ENCODE data around the gene KRTAP3-1.
A peak's percentile ranks its signal among the peaks of the same experiment; 100 is the strongest.

KRTAP3-1 gene

DNA sequence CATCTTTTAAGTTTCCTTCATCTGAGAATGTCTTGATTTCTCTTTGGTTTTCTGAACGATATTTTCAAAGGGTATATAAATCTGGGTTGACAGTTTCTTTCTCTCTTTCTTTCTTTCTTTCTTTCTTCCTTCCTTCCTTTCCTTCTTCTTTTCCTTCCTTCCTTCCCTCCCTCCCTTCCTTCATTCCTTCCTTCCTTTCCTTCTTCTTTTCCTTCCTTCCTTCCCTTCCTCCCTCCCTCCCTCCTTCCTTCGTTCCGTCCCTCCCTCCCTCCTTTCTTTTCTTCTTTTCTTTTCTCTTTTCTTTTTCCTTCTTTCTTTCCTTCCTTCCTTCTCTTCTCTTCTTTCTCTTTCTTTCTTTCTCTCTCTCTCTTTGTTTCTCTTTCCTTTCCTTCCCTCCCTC lies 34.6 kb downstream of the KRTAP3-1 start:
- DNase-seq: no peak

DNA sequence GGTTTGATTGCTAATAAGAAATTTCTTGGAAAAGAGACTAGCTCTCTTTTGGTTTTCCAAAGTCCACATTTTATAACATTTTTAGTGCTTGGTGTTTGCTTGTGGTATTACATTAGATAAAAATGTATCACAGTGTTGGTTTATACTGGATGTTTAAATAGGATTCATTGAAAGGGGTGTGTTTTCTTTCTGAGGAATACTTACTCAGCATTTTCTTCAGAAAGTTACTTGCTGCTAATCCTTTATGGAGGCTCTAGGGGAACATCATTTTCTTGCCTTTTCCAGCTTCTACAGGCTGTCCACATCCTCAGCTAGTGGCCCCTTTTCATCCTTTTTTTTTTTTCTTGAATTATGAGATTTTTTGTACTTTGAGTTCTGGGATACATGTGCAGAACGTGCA lies 41.3 kb downstream of the KRTAP3-1 start:
- no peak for DNase-seq

DNA sequence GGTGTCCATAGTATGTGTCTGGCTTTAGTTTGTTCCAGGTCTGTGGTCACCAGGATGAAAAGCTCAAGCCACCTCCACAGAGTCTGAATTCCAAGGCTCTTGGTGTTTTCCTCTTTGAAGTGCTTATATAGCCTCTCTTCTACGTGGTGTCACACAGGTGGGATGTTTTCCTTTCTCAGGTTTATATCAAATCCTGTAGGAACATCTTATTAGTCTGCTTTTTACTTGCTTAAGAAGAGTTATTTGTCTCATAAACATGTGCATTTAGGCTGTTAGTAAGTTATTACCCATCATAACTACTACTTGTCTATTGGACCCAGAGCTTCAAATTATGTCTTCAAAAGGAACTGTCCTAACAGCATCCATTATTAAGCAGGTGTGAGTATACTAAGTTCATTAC lies 42.1 kb downstream of the KRTAP3-1 start, which contains the start of gene KRT39:
Gene KRT39 (minus strand): TSS at position 101 of the 400 bp plus-strand sequence. CDS start 92 bp downstream, at position 9.
- no peak for DNase-seq

DNA sequence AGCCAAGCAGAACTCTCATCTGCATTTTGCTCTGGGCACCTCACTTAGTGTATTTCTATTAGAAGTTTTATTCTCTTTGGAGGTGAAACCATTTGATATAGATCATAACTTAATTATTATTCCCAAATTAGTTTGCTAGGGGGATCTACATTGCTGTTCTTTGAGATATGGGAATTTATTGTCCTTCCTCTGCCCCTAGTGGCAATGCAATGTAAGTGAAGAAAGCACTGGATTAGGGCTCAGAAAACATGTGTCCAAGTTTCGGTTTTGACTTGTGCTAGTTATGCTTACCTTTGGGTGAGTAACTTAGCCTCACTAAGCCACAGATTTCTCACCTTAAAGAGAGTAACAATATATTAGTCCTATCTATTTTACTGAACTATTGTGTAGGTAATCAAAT lies 45.1 kb downstream of the KRTAP3-1 start:
- DNase-seq: peak in 1 of 2 donors; percentile 31

DNA sequence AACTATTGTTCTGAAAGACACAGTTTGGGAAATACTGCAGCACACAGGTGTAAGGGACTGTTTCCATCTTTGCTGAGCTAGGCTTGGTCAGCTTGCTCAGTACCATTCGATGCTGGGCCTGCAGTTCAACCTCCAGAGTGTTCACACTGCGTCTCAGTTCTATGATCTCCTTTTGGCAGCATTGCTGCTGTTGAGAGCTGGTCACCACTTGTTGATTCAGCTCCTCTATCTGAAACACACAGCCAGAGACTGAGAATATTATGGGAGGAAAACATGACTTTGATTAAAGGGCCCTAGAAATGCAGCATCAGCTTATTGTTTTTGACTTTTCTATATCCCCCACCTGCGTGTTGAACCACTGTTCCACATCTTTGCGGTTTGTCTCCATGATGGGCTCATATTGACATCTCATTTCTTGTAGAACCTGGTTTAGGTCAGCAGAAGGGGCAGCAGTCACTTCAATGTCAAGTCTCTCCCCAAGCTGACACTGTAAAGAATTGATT lies 46.8 kb downstream of the KRTAP3-1 start:
- no peak for DNase-seq

DNA sequence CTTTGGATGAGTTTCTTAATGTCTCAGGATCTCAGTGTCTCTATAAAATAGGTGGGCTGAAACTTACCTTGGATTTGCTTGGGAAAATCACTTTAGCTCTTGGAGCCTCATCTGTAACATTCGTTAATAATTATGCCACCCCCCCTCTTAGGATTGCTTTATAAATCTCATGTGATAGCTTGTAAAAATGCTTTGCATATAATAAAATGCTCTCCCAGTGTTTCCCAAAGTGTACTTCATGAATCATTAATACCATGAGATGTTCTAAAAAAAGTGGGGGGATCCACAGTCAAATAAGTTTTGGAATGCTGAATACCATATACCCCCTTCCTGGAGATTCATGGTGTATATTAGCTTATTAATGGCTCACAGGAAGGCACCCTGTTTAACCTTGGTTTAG lies 47.3 kb downstream of the KRTAP3-1 start:
- DNase-seq: no peak

DNA sequence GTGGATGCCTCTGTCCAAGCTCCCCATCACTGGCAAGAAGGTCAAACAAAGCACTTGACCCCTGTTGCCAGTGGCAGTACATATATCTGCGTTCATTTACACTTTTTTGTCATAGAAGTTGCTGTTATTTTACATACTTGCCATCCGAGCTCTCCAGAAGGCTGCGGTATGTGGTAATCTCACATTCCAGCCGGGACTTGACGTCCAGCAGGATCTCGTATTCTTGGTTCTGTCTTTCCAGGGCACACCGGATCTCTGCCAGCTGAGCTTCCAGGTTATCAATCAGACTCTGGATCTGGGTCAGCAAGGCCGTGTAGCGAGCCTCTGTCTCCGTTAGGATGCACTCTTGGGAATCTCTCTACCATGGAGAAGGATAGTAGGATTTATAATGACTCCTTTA lies 48.8 kb downstream of the KRTAP3-1 start:
- DNase-seq: no peak
